GM12892 (cell line): ENCODE results near the gene ETV5.

Experiments used
- POLR2A ChIP-seq: IDR thresholded peaks from 2 replicates; pipeline ENCODE4 v1.6.1; 2011; ENCODE audit warnings: low read depth, low read length, control low read depth
- POLR2AphosphoS5 ChIP-seq: IDR thresholded peaks from 2 replicates; pipeline ENCODE4 v1.6.1; 2011; ENCODE audit warnings: low read depth, low read length, control low read depth

DNA sequence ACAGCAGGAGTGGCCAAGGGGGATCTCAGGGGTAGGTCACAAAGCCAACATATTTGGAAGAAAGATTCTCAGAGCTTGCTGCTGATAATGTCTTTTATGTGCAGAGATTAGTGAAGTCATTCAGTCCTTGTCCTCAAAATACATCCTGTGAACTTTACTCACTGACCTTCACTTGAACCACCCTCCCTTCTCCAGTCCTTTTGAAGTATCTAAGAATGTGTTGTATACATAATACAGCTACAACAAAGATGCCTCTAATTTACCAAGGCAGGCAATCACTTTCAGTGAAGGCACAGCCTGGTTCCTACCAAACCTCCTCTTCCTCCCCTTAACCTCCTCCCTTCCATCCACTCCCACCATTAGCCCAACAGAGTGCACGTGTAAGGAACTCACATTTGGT, 38.3 kb downstream of the ETV5 start:
- TF ChIP-seq POLR2A (no peak), POLR2AphosphoS5 (no peak)
